Esophagus muscularis mucosa (tissue), 4 donors: ENCODE measurements around the gene GOLGA5. TPM values are rescaled to one million over a fixed set of nuclear protein-coding genes. Genes with fewer than 3 reads are reported as not detected.
A peak's percentile ranks its signal among the peaks of the same experiment; 100 is the strongest.

Source experiments
- DNase-seq: peaks from one replicate; pipeline ENCODE4 v3.0.0-alpha.2; 2017; ENCODE audit errors: extremely low spot score
- H3K27ac ChIP-seq, 4 donors: fragments of 200-600 bp; sonication (generic); replicated peaks in 1 of 4; 1 replicate in 3 of 4; 2 replicates in 1 of 4; pipeline ENCODE4 v1.5.1; 2016 to 2019; ENCODE audit warnings: mild to moderate bottlenecking in 1 of 4
- H3K27me3 ChIP-seq, 4 donors: fragments of 200-600 bp; sonication (generic); one replicate each; pipeline versions ENCODE4 v1.5.1 to v1.6.0; 2016 to 2019
- H3K36me3 ChIP-seq, 4 donors: fragments of 200-600 bp; sonication (generic); one replicate each; pipeline ENCODE4 v1.5.1; 2016 to 2019
- H3K4me1 ChIP-seq, 4 donors: fragments of 200-600 bp; sonication (generic); one replicate each; pipeline ENCODE4 v1.5.1; 2016 to 2019
- H3K4me3 ChIP-seq, 4 donors: fragments of 200-600 bp; sonication (generic); 1 replicate in 2 of 4; 2 replicates in 2 of 4; pipeline ENCODE4 v1.5.1; 2016 to 2019; ENCODE audit warnings: mild to moderate bottlenecking in 4 of 4, moderate library complexity in 1 of 4
- H3K9me3 ChIP-seq, 4 donors: fragments of 200-600 bp; sonication (generic); 1 replicate in 3 of 4; 2 replicates in 1 of 4; pipeline ENCODE4 v1.5.1; 2016 to 2019
- CTCF ChIP-seq, 3 experiments: fragments of 200-600 bp in 2 of 3; fragments of 450-650 bp in 1 of 3; sonication (generic) in 2 of 3; IDR thresholded peaks; one replicate each; pipeline ENCODE4 v1.5.1; 2017 to 2019; ENCODE audit warnings: antibody characterized with exemption in 3 of 3, mild to moderate bottlenecking in 2 of 3, moderate library complexity in 1 of 3
- EP300 ChIP-seq: sonication (generic); formaldehyde crosslinking; IDR thresholded peaks from one replicate; pipeline ENCODE4 v1.6.1; 2017; ENCODE audit warnings: antibody characterized with exemption
- POLR2A ChIP-seq: fragments of 450-650 bp; IDR thresholded peaks from one replicate; pipeline ENCODE4 v1.6.1; 2017; ENCODE audit warnings: antibody characterized with exemption, moderate library complexity, mild to moderate bottlenecking, low read depth
- POLR2AphosphoS5 ChIP-seq, 2 donors: sonication (generic); formaldehyde crosslinking; IDR thresholded peaks; one replicate each; pipeline ENCODE4 v1.6.1; 2017; ENCODE audit warnings: antibody characterized with exemption in 2 of 2
- WGBS: methylation state at CpG from one replicate; pipeline ENCODE4 v1.1.5; 2018; 5-methylcytosine and 5-hydroxymethylcytosine counted together
- intact Hi-C: fragments of 100-400 bp; cut with DNase I; formaldehyde crosslinking; loops from one replicate; pipeline ENCODE4 v1.15.1; 2023
- total RNA-seq, 4 donors: library from RNA; depleted of rRNA; stranded (reverse); fragments of >200 nt; gene quantifications; one replicate each; pipeline versions ENCODE4 v1.1.0 to v1.2.1, GENCODE V29; 2016

The GOLGA5 gene
- total RNA-seq, 4 donors from 2014 or later = 33.0 to 35.4 (median 34.3) TPM

- no peak for TF ChIP-seq POLR2AphosphoS5 (IDR thresholded peaks at IDR 0.05)
- Histone ChIP-seq H3K4me3 (no peak overlapping the region), H3K36me3 (no peaks in the 10 kb centered on the region), H3K9me3 (peaks cover 0 to 17% (median 10%) of the 10 kb centered on the region in 4 donors), H3K4me1 (peaks cover 0 to 4% (median 0%) of the 10 kb centered on the region in 4 donors), H3K27me3 (no peaks in the 10 kb centered on the region), H3K27ac (no peak overlapping the region)
- WGBS = 97% methylated on average over 1 of the region's 1 CpG
- DNase-seq = no peak
- intact Hi-C loops = no loop called here
Measured at GRCh38 chr14:92786427-92786756, 7.7 kb upstream of the GOLGA5 start.

GRCh38 chr14:92787554-92787953, 6.6 kb upstream of the GOLGA5 start:
- Histone ChIP-seq H3K4me1 (peaks cover 0 to 4% (median 0%) of the 10 kb centered on the region in 4 donors), H3K27me3 (no peaks in the 10 kb centered on the region), H3K4me3 (no peak overlapping the region), H3K27ac (no peak overlapping the region), H3K9me3 (peaks cover 0 to 17% (median 10%) of the 10 kb centered on the region in 4 donors), H3K36me3 (no peaks in the 10 kb centered on the region)
- intact Hi-C loops = no loop called here
- WGBS = 100% methylated on average over 2 of the region's 2 CpGs
- no peak for TF ChIP-seq POLR2A
- no peak for TF ChIP-seq CTCF (IDR thresholded peaks at IDR 0.05)
- no peak for TF ChIP-seq EP300
- no peak for TF ChIP-seq POLR2AphosphoS5 (IDR thresholded peaks at IDR 0.05)
- DNase-seq = no peak

GRCh38 chr14:92789457-92790089, 4.5 kb upstream of the GOLGA5 start:
- Histone ChIP-seq H3K27ac (no peak overlapping the region), H3K36me3 (no peaks in the 10 kb centered on the region), H3K4me3 (no peak overlapping the region), H3K9me3 (peaks cover 0 to 17% (median 10%) of the 10 kb centered on the region in 4 donors), H3K4me1 (peaks cover 7 to 9% (median 8%) of the 10 kb centered on the region in 4 donors), H3K27me3 (no peaks in the 10 kb centered on the region)
- intact Hi-C loops = loop anchor here (5.0 kb wide), 1 partner anchor 37 kb away; no protein-coding TSS in a partner anchor
- no peak for DNase-seq
- TF ChIP-seq POLR2AphosphoS5 (IDR thresholded peaks at IDR 0.05) (no peak), POLR2A (no peak), CTCF (IDR thresholded peaks at IDR 0.05) (no peak)

GRCh38 chr14:92792885-92793284, 1.2 kb upstream of the GOLGA5 start:
- no peak for DNase-seq
- H3K27ac ChIP-seq = peak overlapping the region in 2 of 4 donors; percentile 89 to 91
- peaks cover 0 to 17% (median 10%) of the 10 kb centered on the region in 4 donors for H3K9me3 ChIP-seq
- no peaks in the 10 kb centered on the region for H3K27me3 ChIP-seq
- TF ChIP-seq POLR2AphosphoS5 (IDR thresholded peaks at IDR 0.05) = no peak
- no peak for TF ChIP-seq CTCF (IDR thresholded peaks at IDR 0.05)
- TF ChIP-seq EP300 = no peak
- TF ChIP-seq POLR2A = no peak
- peaks cover 13 to 28% (median 25%) of the 10 kb centered on the region in 4 donors for H3K4me1 ChIP-seq
- H3K36me3 ChIP-seq = peaks cover 0 to 7% (median 6%) of the 10 kb centered on the region in 4 donors
- intact Hi-C loops = loop anchor here (5.0 kb wide), 1 partner anchor 41 kb away; no protein-coding TSS in a partner anchor
- WGBS = 56% methylated on average over 4 of the region's 4 CpGs
- H3K4me3 ChIP-seq = no peak overlapping the region

- H3K27me3 ChIP-seq = no peaks in the 10 kb centered on the region
- H3K9me3 ChIP-seq = peaks cover 0 to 7% (median 3%) of the 10 kb centered on the region in 4 donors
- under 1% methylated on average over 20 of the region's 20 CpGs for WGBS
- TF ChIP-seq POLR2A = no peak
- no peak for TF ChIP-seq POLR2AphosphoS5 (IDR thresholded peaks at IDR 0.05)
- no peak for TF ChIP-seq EP300
- TF ChIP-seq CTCF (IDR thresholded peaks at IDR 0.05) = no peak
- peaks cover 13 to 35% (median 28%) of the 10 kb centered on the region in 4 donors for H3K4me1 ChIP-seq
- peaks cover 6 to 24% (median 20%) of the 10 kb centered on the region in 4 donors for H3K36me3 ChIP-seq
- no peak for DNase-seq
- intact Hi-C loops = loop anchor here (5.0 kb wide), 1 partner anchor 42 kb away; no protein-coding TSS in a partner anchor
- H3K27ac ChIP-seq = peak overlapping the region; percentile 84 to 91 (median 90)
- peak overlapping the region; percentile 72 to 94 (median 88) for H3K4me3 ChIP-seq
Measured at GRCh38 chr14:92794547-92794941, 439 bp downstream of the GOLGA5 start.
